Esophagus (tissue), 2 donors: Measurements from ENCODE around the gene PFKFB2. TPM values are rescaled to one million over a fixed set of nuclear protein-coding genes. Genes with fewer than 3 reads are reported as not detected.

Experiments
- H3K27ac ChIP-seq, 2 donors: one replicate each; pipeline ENCODE4 v1.5.1; 2013; ENCODE audit warnings: low read depth in 2 of 2, mild to moderate bottlenecking in 2 of 2, inconsistent platforms in 1 of 2, low read length in 1 of 2, moderate library complexity in 1 of 2
- H3K27me3 ChIP-seq, 2 donors: one replicate each; pipeline ENCODE4 v1.6.1; 2013; ENCODE audit warnings: low read length in 2 of 2, control low read depth in 1 of 2, mild to moderate bottlenecking in 1 of 2; ENCODE audit not compliant: insufficient read depth in 2 of 2, control insufficient read depth in 1 of 2
- H3K36me3 ChIP-seq, 2 donors: one replicate each; pipeline ENCODE4 v1.6.1; 2013; ENCODE audit warnings: low read length in 1 of 2; ENCODE audit not compliant: control insufficient read depth in 2 of 2, insufficient read depth in 2 of 2
- H3K4me1 ChIP-seq, 2 donors: one replicate each; pipeline ENCODE4 v1.6.1; 2013; ENCODE audit warnings: low read length in 1 of 2; ENCODE audit not compliant: control insufficient read depth in 2 of 2, insufficient read depth in 2 of 2
- H3K4me3 ChIP-seq, 2 donors: one replicate each; pipeline ENCODE4 v1.5.1; 2013; ENCODE audit warnings: low read length in 2 of 2, mild to moderate bottlenecking in 2 of 2, low read depth in 1 of 2, moderate library complexity in 1 of 2
- H3K9me3 ChIP-seq, 2 donors: one replicate each; pipeline ENCODE4 v1.6.1; 2013; ENCODE audit warnings: mild to moderate bottlenecking in 2 of 2, low read depth in 1 of 2, low read length in 1 of 2, moderate library complexity in 1 of 2; ENCODE audit not compliant: control insufficient read depth in 2 of 2, insufficient read depth in 1 of 2
- WGBS, 2 donors: extraction: QIAGEN DNeasy Blood & Tissue Kit; methylation state at CpG; one replicate each; pipeline ENCODE4 v1.1.7; 2013; 5-methylcytosine and 5-hydroxymethylcytosine counted together
- polyA plus RNA-seq, 2 donors: library from polyadenylated mRNA; stranded (reverse); fragments of 200-250 nt; gene quantifications; one replicate each; pipeline ENCODE4 v1.2.3, GENCODE V29; 2013
- donor health status: healthy with polysubstance abuse.
- donor health status: Bipolar disorder and iron deficiency.

The PFKFB2 gene
- polyA plus RNA-seq, 2 donors = 4.7 to 8.3 TPM

GRCh38 chr1:207013321-207014085, 39.6 kb upstream of the PFKFB2 start:
- WGBS, 2 donors = 65 to 70% methylated on average over 6 of the region's 6 CpGs
- Histone ChIP-seq H3K4me1 (peaks cover 0 to 4% of the 10 kb centered on the region in 2 donors), H3K9me3 (no peaks in the 10 kb centered on the region), H3K27me3 (no peaks in the 10 kb centered on the region), H3K27ac (no peak overlapping the region), H3K4me3 (no peak overlapping the region), H3K36me3 (no peaks in the 10 kb centered on the region)

GRCh38 chr1:207014728-207015127, 38.3 kb upstream of the PFKFB2 start:
- H3K27me3 ChIP-seq = no peaks in the 10 kb centered on the region
- H3K36me3 ChIP-seq = no peaks in the 10 kb centered on the region
- WGBS, 2 donors = 90 to 91% methylated on average over 3 of the region's 3 CpGs
- no peak overlapping the region for H3K4me3 ChIP-seq
- H3K4me1 ChIP-seq = peaks cover 0 to 9% of the 10 kb centered on the region in 2 donors
- no peak overlapping the region for H3K27ac ChIP-seq
- no peaks in the 10 kb centered on the region for H3K9me3 ChIP-seq

GRCh38 chr1:207015791-207016190, 37.3 kb upstream of the PFKFB2 start:
- no peaks in the 10 kb centered on the region for H3K9me3 ChIP-seq
- WGBS, 2 donors = 77% methylated on average over 3 of the region's 3 CpGs
- no peaks in the 10 kb centered on the region for H3K36me3 ChIP-seq
- no peaks in the 10 kb centered on the region for H3K27me3 ChIP-seq
- no peak overlapping the region for H3K4me3 ChIP-seq
- peaks cover 0 to 7% of the 10 kb centered on the region in 2 donors for H3K4me1 ChIP-seq
- peak overlapping the region in 1 of 2 donors; percentile 36 for H3K27ac ChIP-seq

GRCh38 chr1:207017615-207018559, 35.2 kb upstream of the PFKFB2 start:
- Histone ChIP-seq H3K36me3 (peaks cover 0 to 9% of the 10 kb centered on the region in 2 donors), H3K4me3 (no peak overlapping the region), H3K27me3 (no peaks in the 10 kb centered on the region), H3K4me1 (peaks cover 0 to 18% of the 10 kb centered on the region in 2 donors), H3K27ac (peak overlapping the region; percentile 64 to 90), H3K9me3 (no peaks in the 10 kb centered on the region)
- WGBS, 2 donors = 37 to 49% methylated on average over 7 of the region's 7 CpGs

- Histone ChIP-seq H3K9me3 (no peaks in the 10 kb centered on the region), H3K4me3 (no peak overlapping the region), H3K36me3 (peaks cover 0 to 13% of the 10 kb centered on the region in 2 donors), H3K27ac (peak overlapping the region; percentile 90 to 95), H3K27me3 (no peaks in the 10 kb centered on the region), H3K4me1 (peaks cover 2 to 19% of the 10 kb centered on the region in 2 donors)
- WGBS, 2 donors = 80 to 85% methylated on average over 4 of the region's 4 CpGs
Measured at GRCh38 chr1:207018707-207019106, 34.4 kb upstream of the PFKFB2 start.

GRCh38 chr1:207019161-207019560, 33.9 kb upstream of the PFKFB2 start:
- H3K27ac ChIP-seq = peak overlapping the region; percentile 90 to 95
- H3K9me3 ChIP-seq = no peaks in the 10 kb centered on the region
- H3K4me1 ChIP-seq = peaks cover 2 to 19% of the 10 kb centered on the region in 2 donors
- no peak overlapping the region for H3K4me3 ChIP-seq
- 68% methylated on average over 2 of the region's 2 CpGs for WGBS, 2 donors
- peaks cover 0 to 13% of the 10 kb centered on the region in 2 donors for H3K36me3 ChIP-seq
- no peaks in the 10 kb centered on the region for H3K27me3 ChIP-seq

- H3K9me3 ChIP-seq = no peaks in the 10 kb centered on the region
- no peaks in the 10 kb centered on the region for H3K27me3 ChIP-seq
- no peak overlapping the region for H3K4me3 ChIP-seq
- H3K27ac ChIP-seq = peak overlapping the region; percentile 87 to 90
- peaks cover 2 to 21% of the 10 kb centered on the region in 2 donors for H3K4me1 ChIP-seq
- WGBS, 2 donors = 40 to 60% methylated on average over 2 of the region's 2 CpGs
- H3K36me3 ChIP-seq = peaks cover 0 to 13% of the 10 kb centered on the region in 2 donors
Measured at GRCh38 chr1:207019661-207020060, 33.4 kb upstream of the PFKFB2 start.

GRCh38 chr1:207020065-207020708, 32.9 kb upstream of the PFKFB2 start:
- H3K9me3 ChIP-seq = no peaks in the 10 kb centered on the region
- H3K27me3 ChIP-seq = no peaks in the 10 kb centered on the region
- no peak overlapping the region for H3K4me3 ChIP-seq
- 46 to 57% methylated on average over 9 of the region's 9 CpGs for WGBS, 2 donors
- peaks cover 0 to 15% of the 10 kb centered on the region in 2 donors for H3K36me3 ChIP-seq
- H3K27ac ChIP-seq = peak overlapping the region; percentile 94 to 98
- H3K4me1 ChIP-seq = peaks cover 2 to 24% of the 10 kb centered on the region in 2 donors

GRCh38 chr1:207020709-207021107, 32.4 kb upstream of the PFKFB2 start:
- peak overlapping the region; percentile 94 to 98 for H3K27ac ChIP-seq
- no peak overlapping the region for H3K4me3 ChIP-seq
- H3K36me3 ChIP-seq = peaks cover 0 to 15% of the 10 kb centered on the region in 2 donors
- H3K27me3 ChIP-seq = no peaks in the 10 kb centered on the region
- WGBS, 2 donors = 56 to 58% methylated on average over 4 of the region's 4 CpGs
- H3K9me3 ChIP-seq = no peaks in the 10 kb centered on the region
- H3K4me1 ChIP-seq = peaks cover 2 to 24% of the 10 kb centered on the region in 2 donors
